Epidermal melanocyte (primary cell): ENCODE measurements around the gene OLFM2.
"Not testable (repeated sequence)": the region's sequence is repeated elsewhere in the genome, so short reads cannot be mapped to it uniquely, and the experiment has no call there.

Experiments
- DNase-seq: peaks from one replicate; pipeline ENCODE4 v3.0.0; 2011; ENCODE audit warnings: low spot score; ENCODE audit not compliant: insufficient read length

Gene OLFM2

DNA sequence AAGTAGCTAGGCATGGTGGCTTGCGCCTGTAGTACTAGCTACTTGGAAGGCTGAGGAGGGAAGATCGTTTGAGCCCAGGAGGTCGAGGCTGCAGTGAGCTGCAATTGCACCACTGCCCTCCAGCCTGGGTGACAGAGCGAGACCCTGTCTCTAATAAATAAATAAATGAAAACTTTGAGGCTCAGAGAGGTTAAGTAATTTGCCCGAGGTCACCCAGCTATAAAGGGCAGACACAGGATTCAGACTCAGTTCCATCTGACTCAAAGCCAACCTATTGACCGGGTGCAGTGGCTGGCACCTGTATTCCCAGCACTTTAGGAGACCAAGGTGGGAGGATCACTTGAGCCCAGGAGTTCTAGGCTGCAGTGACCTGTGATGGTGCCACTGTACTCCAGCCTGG is 7.4 kb upstream of the OLFM2 start:
- no peak for DNase-seq

DNA sequence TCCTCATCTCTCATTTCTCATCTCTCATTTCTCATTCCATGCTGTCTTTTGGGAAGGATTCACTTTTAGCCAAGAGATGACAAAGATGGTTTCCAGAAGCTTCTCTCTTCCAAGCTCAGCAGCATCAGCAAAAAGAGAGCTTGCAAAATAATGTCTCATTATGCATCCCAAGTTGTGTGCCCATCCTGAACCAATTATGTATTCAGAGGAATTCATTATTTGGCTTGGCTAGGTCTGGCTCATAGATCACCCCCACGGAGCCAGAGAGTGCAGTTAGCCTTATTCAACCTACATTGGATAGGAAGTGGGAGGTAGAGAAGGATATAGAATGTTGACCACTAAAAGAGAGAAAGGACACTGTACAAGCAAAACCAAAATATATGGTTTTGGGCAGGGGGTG is 5.4 kb upstream of the OLFM2 start:
- no peak for DNase-seq

DNA sequence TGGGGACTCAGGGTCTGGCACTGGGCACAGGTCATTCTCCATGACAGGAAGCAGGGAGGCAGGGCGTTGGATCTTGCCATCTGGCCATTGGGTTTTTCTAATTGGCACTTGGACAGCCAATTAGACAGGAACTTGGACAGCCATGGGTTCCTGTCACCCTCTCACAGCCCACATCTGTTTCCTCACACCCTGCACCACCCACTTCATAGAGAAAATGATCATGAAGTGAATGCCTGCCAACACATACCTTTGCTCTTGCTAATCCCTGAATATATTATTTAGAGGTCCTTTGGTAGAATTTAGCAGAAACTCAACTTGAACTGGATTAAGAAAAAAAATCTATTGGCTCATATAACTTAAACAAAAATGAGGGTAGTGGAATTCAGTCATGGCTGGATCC is 4.9 kb upstream of the OLFM2 start:
- DNase-seq = no peak

DNA sequence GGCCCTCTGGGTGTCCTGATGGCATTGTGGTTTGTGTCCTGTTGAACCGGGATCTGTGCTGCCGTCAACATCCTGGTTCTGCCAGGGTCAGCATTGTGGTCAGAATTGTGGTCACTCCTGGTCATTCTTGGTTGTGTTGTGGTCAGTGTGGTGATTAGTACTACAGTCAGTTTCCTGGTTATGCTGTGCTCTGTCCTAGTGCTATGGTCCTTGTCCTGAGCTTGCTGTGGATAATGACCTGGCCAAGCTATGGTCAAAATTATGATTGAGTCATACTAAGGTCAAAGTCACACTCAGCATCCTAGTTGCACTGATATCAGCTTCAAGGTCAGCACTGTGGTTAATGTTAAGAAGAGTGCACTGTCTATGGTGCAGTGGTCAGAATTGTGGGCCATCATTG is 4.5 kb upstream of the OLFM2 start:
- no peak for DNase-seq

DNA sequence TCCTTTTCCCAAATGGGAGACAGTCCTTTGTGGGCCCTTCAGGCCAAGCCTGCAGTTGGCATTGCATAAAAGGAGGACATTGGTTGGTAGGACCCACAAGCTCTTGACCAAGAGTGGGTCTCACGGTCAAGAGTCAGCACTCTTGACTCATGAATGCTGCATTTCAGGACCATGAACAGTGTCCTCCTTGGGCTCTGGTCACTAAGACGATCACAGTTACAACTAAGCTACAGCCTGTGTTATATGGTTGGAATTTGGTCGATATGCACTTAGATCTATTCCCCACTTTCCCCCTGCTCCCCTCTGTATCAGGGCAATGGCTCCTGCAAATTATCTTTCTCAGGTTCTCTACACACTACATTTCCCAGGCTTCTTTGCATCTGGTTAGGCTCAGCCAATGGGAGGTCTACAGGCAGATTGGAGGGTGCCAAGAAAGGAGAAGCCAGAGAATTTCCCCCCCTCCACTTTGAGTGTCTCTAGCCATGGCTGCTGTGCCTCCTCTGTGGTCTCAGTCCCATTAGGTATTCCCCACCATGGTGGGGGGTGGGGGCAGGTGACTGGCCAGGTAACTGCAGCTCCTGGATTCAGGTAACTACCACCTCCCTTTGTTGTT is 3.1 kb upstream of the OLFM2 start:
- DNase-seq = no peak

DNA sequence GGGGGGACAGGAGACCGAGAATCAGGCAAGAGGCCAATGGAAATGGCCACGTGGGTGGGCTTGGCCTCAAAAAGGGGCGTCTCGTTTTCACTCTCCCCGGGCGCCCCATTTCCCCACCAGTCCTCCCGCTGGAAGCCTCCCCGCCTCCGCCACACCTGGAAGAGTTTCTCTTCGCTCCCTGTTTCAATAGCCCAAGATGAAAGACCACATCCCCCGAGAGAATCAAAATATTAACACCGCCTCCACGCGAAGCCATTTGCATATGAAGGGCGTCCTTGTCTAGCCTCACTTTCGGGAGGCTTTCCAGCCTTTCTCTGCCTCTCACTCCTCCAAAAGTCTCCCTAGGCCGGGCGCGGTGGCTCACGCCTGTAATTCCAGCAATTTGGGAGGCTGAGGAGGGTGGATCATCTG is 691 bp upstream of the OLFM2 start:
- DNase-seq = no peak

DNA sequence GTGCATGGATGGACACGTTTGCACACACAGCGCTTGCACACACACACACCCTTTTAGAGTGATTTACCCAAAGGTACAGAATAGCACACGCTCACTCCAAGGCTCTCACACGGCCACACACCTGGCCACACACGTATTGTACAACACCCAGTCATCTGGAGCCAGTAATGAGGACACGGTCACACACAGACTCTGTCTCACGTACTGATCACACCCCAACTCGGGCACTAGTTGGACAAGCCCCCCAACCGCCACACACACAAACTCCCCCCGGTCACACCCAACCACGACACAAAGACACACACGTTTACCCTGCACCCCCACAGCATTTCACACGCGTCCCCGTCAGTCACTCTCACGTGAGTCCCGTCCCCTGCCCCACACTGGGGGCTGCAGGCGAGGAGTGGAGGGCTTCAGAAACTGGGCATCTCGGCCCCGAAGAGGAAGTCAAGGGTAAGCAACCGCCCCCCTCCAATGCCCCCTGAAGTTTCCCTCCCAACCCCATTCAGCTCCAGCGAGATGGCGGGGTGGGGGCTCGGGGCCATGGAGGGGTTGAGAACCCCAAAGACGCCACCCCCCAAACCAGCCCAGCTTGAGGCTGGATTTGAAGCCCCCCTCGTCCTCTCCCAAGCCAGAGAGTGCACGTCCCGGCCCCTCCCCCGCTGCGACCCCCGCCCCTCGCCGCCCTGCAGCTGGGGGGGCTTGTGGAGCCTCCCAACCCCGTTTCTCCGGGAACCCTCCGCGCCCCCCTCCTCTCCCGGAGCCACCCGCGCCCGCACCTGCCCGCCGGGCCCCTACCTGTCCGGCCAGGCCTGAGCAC is 599 bp downstream of the OLFM2 start:
- no peak for DNase-seq

DNA sequence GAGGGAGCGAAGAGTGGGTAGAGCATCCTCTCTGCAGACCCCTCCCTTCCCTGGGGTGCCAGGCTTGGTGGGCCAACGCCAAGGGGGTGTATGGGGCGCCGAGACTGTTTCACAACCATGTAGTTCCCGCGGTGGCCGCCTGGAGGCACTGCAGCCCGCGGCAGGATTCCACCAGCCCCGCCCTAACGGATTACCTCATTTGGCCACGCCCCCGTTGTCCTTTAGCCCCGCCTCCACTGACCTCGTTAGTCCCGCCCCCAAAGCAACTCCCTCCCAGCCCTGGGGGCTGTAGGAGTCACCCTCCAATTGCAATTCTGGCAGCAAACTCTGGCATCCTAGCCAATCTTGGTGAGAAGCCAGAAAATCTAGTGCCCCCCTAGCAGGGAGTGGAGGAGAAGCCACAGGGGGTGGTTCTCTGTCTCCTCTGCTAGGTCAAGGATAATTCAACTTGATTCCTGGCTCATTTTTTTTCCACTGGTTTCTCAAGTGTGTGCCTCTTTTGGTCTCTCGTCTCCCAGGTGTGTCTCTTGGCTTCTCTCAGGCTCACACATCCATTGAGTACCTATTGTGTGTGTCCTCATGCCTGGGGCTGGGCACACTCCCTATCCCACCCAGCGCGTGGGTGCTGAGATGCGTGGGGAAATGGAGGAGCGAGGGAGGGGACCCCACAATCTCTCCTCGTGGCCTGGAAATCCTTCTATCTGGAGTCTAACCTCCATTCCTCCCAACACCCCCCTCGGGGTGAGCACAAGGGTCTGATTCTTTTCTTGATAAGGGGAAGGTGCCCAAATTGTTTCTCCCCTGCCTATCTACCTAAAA is 2.0 kb downstream of the OLFM2 start:
- DNase-seq = peak; percentile 90

DNA sequence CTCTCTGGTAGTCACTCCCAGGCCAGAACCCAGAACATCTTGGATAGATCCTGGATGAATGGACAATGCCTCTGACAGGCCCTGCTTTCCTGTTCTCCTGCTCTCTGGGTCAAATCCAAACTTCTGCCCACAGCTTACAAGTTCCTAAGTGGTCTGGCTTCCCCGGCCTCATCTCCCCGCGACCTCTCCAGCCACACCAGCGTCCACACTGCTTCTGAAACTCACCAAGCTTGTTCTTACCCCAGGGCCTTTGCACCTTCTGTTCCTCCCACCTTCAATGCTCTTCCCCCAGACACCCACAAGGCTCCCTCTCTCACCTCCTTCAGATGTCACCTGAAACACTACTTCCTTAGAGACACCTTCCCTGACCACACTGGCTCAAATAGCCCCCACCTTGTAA is 3.5 kb downstream of the OLFM2 start:
- no peak for DNase-seq

DNA sequence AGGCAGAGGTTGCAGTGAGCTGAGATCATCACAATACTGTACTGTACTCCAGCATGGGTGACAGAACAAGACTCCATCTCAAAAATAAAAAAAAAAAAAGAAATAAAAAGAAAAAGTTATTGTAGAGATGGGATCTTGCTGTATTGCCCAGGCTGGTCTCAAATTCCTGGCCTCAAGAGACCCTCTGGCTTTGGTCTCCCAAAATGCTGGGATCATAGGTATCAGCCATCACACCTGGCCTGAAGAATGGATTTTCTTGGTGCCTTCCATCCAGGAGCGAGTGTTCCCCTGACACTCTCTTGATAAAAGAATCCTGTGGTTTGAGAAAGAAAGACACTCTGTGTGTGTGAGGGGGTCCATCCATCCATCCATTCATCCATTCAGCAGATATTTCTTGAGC is 4.7 kb downstream of the OLFM2 start:
- DNase-seq = no peak

DNA sequence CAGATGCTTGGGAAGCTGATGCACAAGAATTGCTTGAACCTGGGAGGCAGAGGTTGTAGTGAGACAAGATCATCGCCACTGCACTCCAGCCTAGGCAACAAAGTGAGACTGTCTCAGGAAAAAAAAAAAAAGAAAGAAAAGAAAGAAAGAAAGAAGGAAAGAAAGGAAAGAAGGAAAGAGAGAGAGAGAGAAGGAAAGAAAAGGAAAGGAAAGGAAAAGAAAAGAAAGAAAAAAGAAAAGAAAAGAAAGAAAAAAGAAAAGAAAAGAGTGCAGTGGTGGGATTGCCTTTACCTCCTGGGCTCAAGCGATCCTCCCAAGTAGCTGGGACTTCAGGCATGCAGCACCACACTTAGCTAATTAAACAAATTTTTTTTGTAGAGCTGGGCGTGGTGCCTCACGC is 12.9 kb downstream of the OLFM2 start:
- no peak for DNase-seq

DNA sequence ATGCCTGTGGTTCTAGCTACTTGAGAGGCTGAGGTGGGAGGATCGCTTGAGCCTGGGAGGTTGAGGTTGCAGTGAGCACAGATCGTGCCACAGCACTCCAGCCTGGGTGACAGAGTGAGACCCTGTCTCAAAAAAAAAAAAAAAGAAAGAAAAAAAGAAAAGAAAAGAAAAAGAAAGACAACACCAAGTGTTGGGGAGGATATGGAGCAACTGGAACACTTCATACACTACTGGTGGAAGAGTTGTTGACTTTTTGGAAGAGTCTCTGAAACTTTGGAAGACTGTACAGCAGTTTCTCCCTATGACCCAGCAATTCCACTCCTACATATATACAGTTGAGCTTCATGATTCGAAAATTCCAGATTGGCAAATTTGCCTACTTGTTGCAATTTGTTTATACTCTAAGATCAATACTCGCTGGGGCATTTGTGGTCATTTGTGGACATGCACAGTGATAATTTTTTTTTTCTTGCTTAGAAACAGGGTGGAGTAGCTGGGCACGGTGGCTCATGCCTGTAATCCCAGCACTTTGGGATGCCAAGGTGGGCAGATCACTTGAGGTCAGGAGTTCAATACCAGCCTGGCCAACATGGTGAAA is 13.4 kb downstream of the OLFM2 start:
- DNase-seq = not testable (repeated sequence)

DNA sequence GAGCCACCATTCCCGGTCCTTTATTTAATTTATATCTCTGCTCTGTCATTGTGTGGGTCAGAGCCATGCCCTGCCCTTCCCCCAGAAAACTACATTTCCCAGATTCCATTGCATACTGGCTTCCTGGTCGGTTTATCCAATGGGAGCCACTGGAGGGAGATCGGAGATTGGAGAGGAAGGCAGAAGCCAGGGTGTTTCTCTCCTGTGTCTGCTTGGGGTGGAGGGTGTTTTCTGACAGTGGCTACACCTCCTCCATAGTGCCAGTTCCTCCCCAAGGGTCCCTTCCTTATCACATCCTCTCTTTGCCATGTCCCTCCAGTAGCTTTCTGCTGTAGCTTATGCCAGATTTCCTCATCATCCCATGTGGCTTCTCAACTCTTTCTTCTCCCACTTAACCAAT is 19.0 kb downstream of the OLFM2 start:
- peak; percentile 86 for DNase-seq

DNA sequence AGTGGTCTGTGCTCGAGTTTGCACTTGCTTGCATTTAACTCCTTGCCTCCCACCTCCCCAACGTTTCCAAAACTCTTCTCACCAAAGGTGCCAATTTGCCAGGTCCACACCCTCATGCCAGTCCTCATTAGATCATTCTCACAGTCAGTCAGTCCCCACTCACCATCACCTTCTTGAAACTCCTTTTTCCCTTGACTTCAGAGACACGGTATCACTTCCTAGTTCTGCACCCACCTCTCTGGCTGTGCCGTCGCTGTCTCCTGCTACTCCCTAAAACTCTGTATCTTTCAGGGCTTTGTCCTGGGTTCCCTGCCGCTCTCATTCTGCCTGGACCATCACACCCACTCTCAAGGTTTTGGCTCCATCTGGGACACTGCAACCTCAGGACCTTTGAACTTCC is 19.6 kb downstream of the OLFM2 start:
- DNase-seq = no peak

DNA sequence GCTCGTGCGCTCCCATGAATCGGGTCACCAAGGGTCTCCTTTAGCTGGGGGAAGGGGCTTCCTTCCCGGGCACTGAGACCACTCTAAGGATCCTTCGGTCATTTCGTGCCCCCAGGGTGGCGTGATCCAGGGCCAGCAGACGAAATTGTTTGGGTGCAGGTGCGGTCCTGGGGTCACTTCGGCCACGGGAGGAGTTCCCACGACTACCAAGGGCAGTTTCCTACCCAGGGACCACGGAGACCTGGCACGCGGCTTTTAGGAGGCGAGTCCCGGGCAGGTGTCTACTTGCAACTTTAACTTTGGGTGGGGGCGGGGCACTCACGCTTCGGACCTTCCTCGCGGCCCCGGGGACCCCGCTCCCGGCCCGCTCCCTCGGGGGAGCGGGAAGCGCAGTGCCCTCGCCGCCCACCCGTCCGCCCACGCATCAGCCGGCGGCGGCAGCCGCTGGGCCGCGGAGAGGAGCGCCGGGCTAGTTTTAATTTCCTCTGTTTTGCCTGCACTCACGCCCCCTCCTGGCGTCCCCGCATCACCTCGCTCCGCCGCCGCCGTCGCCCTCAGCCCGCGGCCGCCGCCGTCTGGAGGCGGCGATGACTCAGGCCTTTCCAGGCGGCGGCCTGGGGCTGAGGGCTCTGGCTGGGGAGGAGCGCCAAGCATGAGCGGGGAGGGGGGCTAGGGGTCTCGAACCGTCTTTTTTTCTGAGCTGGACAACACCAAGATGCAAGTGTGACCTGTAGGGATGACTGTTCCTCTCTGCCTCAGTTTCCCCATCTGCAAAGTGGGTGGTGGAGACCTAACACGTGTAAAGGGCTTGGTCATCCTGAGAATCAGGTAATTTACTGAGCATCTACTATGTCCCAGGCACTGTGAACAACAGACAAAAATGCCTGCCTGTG is 21.8 kb downstream of the OLFM2 start:
- DNase-seq = peak; percentile 73

DNA sequence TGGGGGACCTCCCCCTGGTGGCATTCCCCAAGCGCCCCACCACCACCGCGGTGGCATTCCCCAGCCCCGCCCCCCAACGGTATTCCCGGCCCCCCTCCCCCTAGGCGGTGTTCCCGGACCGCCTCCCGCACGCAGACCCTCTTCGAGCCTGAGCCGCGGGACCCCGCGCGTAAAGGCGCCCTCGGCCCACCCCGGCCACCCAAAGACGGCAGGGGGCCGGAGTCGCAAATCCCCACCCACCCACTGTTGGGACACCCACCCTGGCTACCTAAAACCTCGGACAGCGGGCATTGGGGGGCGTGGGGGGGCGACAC is 22.4 kb downstream of the OLFM2 start:
- no peak for DNase-seq

DNA sequence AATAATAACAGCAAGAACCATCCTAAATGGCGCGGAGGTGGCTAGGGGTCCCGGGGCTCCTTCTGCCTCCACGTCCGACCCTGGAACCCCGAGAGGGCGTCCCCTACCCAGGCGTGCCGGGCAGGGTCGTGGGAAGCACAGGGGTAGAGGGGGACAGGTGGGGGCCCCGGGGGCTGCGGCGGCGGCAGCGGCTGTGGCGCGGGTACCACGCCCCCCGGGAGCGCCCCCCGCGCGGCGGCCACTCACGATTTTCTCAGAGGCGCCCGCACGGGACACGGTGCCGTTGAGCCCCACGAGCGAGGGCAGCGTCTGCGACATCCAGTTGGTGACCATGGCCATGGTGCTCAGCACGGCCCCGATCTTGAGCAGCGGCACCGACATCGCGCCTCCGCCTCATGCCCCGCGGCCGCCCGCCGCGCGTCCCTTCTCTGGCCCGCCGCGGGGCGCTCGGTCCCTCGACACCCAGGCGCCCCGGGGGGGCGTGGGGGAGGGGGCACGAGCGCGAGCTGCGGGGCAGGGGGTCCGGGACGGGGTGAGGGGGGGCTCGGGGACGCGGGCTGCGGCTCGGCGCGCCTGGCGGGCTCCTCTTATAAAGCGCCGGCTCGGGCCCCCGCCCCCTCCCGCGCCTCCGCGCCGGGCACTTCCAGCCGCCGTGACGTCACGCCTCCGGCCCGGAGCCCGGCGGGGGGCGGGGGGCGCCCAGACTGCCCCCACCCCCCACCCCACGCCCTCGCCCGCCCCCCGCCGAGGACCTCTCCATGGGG is 22.9 kb downstream of the OLFM2 start:
- DNase-seq = no peak

DNA sequence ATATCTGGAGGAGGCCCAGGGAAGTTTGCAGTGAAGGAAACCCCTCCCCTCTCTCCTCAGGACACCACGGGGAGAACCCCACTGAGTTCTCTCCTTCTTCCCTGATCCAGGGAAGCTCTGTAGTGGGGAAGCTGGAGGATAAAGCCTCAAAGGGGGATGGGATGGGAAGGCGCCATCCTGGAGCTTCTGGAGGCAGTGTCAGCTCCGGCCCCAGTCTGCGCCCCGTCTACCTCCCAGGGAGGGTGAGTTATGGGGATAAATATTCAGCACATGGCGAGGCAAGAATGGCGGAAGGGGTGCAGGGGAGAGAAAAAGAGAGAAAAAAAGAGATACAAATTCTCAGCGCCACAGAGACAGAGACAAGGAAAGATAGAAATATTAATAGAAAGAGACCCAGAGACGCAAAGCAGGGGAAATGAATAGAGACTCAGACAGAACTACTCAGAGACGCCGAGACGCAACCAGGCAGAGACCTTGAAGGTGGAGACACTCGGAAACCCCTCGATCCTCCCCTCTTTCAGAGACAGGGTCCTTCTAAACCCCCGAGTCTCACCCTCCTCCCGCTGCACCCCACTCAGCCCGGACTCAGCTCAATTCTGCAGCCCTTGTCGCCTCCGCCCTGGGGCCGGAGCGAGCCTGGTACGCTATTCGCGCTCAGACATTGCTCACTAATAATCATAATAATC is 23.6 kb downstream of the OLFM2 start:
- DNase-seq = no peak

DNA sequence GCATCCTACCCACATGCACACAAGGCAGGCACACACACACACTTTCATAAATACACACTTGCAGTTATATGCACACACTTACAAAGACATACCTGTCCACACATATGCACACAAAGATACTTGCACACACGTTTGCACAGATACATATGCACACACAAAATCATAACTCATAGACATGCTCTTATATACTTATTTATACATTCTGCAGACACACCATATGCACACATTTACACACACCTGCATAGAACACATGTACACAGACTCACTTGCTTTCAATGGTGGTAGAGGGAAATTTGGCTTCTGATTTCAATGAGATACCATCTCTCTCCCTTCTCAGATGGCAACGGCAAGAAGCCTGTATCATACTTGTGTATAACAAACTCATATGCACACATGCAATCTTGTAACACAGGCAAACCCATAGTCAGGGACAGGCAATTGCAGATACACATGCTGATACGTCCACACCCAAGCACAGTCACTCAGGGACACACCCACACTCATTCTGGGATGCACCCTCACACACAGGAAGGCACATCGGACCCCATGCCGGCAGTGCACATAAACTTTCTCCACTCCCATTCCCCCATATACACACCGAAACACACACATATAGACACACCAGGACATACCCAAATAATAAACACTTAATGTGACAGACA is 24.7 kb downstream of the OLFM2 start:
- DNase-seq = no peak
